ENCODE measurements around the gene NR2C1. TPM values are rescaled to one million over a fixed set of nuclear protein-coding genes. Genes with fewer than 3 reads are reported as not detected.

Gene NR2C1
- total and polyA plus RNA-seq, 10 of the 15 experiments (the other 5 are each of a cell fraction or from before 2014, with no cell fraction given): 8.8 to 38.1 (median 31.3) TPM

- no TSS peak for BruUV-seq (replicated peaks)
- Histone ChIP-seq H3K4me2 (ENCODE audit: control insufficient read depth, insufficient read depth) (no peak overlapping the region), H3K4me3 (no peak overlapping the region), H3K9ac (ENCODE audit: control insufficient read depth, insufficient read depth, low read length) (no peak overlapping the region), H3K4me1 (ENCODE audit: control insufficient read depth, insufficient read depth, low read length) (no peaks in the 10 kb centered on the region), H3K27ac (ENCODE audit: control insufficient read depth, insufficient read depth) (no peak overlapping the region), H3K36me3 (ENCODE audit: control insufficient read depth in 2 of 2, insufficient read depth in 2 of 2, low read length in 1 of 2) (no peaks in the 10 kb centered on the region; a peak in 3 of 4 replicates), H3K9me3 (replicated peaks; ENCODE audit: control insufficient read depth, insufficient read depth, low read length) (no peaks in the 10 kb centered on the region), H3K27me3 (replicated peaks in 1 of 2; ENCODE audit: control insufficient read depth in 2 of 2, insufficient read depth in 2 of 2, low read length in 1 of 2) (no peaks in the 10 kb centered on the region), H4K20me1 (ENCODE audit: control insufficient read depth, insufficient read depth) (no peaks in the 10 kb centered on the region), H3K79me2 (ENCODE audit: control insufficient read depth, insufficient read depth, low read length) (no peaks in the 10 kb centered on the region; the same call in none of the 2 replicates), H2AFZ (ENCODE audit: control insufficient read depth, low read depth, low read length) (no peak overlapping the region)
- SMC1A ChIA-PET (ENCODE audit: uncharacterized antibody, unreplicated experiment): no interaction called here
- ATAC-seq: no peak
- WGBS (ENCODE audit: insufficient coverage, insufficient replicate concordance, low lambda C conversion rate, missing lambda C conversion rate): 98% methylated on average over 4 of the region's 4 CpGs
- FAIRE-seq: no peak
- intact Hi-C loops (cut with micrococcal nuclease; ENCODE audit: unreplicated experiment) (no loop called here), in situ Hi-C loops (cut with MboI) (no loop called here)
- POLR2A ChIA-PET: interaction anchor here (1.0 kb wide), 1 partner anchor 94 kb away, joined by 3 read pairs; no protein-coding TSS in a partner anchor
- no peak for TF ChIP-seq DPF2 (IDR thresholded peaks at IDR 0.05)
- no peak for TF ChIP-seq MTA3 (IDR thresholded peaks at IDR 0.05; ENCODE audit: borderline replicate concordance, low read length)
- TF ChIP-seq CTCF (IDR thresholded peaks at IDR 0.05 in 2 of 3, conservative IDR thresholded peaks at IDR 0.05 in 1 of 3; ENCODE audit: control insufficient read depth in 2 of 3, extremely low read depth in 1 of 3, insufficient read depth in 1 of 3, low read depth in 3 of 3, low read length in 3 of 3): no peak
- TF ChIP-seq MEF2B (IDR thresholded peaks at IDR 0.05; ENCODE audit: partially characterized antibody, poor library complexity, severe bottlenecking): no peak
- no peak for TF ChIP-seq IRF5 (IDR thresholded peaks at IDR 0.05; ENCODE audit: borderline replicate concordance)
- TF ChIP-seq EZH2 (IDR thresholded peaks at IDR 0.05; ENCODE audit: borderline replicate concordance, control insufficient read depth, low read depth, low read length): no peak
- no peak for TF ChIP-seq LARP7 (IDR thresholded peaks at IDR 0.05)
- no peak for DNase-seq (ENCODE audit: low read depth, low spot score)
- CTCF ChIA-PET: interaction anchor here (0.5 to 1.3 kb wide), 3 partner anchors 93 to 267 kb away, joined by 3 to 4 read pairs (median 3); no protein-coding TSS in a partner anchor
- RAD21 ChIA-PET (ENCODE audit: unreplicated experiment): no interaction called here
These were observed 93.5 kb downstream of the NR2C1 start for GRCh38 chr12:94979941-94980340.

All from GM12878 (cell line).